NCI-H524 treated with DMSO at 0.1 percent for 48 hours (cell line): ENCODE measurements around the gene PPFIA2.

Source experiments
- DNase-seq: peaks from one replicate; lab custom pipeline; 2025; lab: John Stamatoyannopoulos, UW

Gene PPFIA2

DNA sequence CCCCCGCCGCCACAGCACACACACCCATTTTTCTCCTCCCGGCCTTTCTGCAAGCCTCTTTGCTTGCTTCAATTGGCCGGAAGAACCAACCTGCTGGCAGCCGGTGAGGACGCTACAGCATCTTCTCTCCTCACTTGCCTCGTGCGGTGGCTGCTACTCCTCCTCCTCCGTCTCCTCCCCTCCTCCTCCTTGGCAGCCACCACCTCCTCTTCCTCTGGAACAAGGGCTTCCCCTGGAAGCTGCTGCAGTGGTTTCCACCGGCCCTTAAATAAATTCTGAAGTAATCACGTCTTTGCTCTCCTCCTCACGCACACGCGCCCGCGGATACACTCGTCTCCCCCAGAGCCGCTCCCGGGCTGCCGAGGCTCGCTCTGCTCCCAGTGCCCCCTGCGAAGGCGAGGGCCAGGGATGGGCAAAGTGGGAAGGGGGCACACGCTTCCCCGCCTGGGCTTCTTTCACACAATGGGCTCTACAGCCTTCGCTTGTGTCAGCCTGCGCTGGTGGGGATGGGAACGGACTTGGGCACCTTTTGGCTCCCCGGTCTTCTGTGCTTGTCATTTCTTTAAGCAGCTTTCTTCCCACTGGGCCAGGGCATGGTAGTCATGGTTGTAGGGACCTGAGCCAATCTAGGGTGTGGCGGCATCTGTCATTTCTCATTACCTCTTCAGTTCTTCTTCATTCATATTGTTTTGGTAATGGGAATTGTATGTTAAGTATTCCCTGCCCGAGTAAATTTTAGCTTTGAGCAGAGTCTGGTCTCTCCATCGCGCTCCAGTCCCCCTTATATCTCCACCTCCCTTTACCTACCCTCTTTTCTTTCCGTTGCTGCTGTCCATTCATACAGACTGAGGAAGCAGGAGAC, at the start of gene PPFIA2:
Gene PPFIA2 (minus strand): TSS at position 161 of the 862 bp plus-strand sequence.
- DNase-seq, result peak; percentile 73

GRCh38 chr12:81800298-81801148, 41.4 kb upstream of the PPFIA2 start:
- DNase-seq, result no peak

DNA sequence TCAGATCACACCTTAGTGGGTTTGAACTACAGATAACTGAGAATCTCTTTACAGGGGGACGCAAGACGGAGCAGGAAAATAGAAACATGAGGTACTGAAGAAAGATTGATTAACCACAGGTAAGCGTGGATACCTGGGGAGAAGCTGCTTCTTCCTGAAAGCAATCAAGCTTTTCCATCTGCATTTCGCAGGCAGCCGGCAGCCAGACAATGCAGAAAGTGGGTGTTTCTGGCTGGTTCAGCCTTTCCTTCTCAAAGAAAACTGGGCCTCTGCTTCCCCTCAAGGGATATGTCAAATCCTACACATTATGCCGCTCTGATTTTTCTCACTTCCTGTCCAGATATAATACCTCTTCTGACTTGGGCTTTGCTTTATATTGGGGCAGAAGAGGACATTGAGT, 39.1 kb upstream of the PPFIA2 start:
- DNase-seq, result no peak

DNA sequence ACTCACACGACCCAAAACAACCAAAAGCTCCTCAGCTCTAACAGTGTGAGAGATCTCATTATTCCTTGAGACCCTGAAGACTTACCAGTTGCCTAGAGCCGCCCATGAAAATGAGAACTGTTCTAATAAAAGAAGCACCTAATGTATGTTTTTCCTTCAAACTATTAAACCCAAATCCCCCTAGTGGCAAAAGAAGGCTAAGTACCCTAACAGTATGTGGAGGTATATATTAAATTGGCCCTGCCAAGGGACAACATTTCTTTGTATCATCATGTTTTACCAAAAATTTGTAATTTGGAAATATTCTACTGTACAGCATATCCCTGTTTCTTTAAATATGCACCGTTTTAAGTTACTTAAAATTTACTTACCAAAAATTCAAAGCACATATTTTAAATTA, 38.0 kb upstream of the PPFIA2 start:
- DNase-seq, result no peak

- no peak for DNase-seq
Measured at GRCh38 chr12:81792666-81793065, 33.5 kb upstream of the PPFIA2 start.

GRCh38 chr12:81779216-81779615, 20.1 kb upstream of the PPFIA2 start:
- no peak for DNase-seq

DNA sequence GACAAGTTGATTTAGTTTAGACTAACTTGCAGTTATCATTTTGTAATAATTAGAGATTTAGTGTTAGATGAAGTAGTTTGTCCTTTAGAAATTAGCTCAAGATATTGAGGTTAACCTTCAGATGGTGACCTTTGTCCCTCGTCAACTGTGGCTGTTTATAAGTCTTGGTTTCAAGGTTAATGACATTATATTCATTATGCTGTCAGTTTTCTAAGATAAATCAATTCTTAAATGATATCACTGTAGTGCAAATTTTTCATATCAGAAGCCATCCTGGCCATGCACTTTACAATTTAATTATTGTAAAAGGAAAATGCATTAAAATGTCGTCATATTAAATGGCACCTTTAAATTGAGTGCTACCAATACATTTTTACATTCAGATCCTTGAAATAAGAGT, 19.6 kb upstream of the PPFIA2 start:
- DNase-seq, result no peak

GRCh38 chr12:81758421-81759189, 545 bp downstream of the PPFIA2 start:
- DNase-seq, result peak; percentile 73

DNA sequence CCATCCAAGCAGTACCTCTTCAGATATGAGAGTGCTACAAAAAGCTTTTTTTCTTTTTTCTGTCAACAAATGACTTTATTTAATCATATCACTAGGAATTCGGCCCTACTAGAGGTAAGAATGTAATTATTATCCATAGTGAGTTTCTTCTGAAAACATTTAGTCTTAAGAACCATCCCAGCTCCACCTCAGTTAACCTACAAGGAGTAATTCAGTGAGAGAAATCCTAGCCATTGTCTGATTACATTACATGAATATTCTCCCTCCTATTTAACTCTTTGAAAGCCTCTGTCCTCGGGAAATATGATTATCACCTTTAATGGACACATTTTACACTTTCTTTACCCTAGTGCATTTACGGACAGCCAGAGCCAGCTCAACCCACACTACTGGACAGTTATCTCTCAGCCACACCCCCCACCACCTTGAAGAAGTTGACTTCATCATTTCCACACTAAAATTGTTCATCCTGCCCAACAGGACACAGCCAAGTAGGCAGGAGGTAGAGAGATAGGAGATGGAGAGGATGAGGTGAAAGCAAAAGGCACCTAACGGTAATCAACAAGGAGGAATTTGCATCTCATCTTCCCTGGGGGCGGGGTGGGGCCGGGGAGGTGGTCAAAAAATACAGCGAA, 1.3 kb downstream of the PPFIA2 start:
- DNase-seq, result no peak

- DNase-seq, result no peak
Measured at GRCh38 chr12:81729781-81730180, 29.4 kb downstream of the PPFIA2 start.

DNA sequence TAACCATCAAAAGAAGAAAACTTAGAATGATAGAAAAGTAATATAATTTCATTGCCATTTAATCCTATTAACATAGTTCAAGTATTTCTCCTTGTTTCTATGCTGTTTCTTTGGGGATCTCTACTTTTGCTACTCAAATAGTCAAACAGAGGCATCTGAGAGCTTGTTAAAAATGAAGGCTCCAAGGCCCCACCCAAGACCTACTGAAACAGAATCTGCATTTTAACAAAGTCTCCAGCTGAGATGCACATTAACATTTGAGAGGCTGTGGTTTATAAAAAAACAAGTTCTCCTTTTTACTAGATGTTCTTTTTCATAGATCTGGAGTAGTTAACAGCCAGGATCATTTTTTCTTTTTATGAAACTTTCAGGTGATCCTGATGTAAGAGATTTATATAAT, 31.8 kb downstream of the PPFIA2 start:
- no peak for DNase-seq

DNA sequence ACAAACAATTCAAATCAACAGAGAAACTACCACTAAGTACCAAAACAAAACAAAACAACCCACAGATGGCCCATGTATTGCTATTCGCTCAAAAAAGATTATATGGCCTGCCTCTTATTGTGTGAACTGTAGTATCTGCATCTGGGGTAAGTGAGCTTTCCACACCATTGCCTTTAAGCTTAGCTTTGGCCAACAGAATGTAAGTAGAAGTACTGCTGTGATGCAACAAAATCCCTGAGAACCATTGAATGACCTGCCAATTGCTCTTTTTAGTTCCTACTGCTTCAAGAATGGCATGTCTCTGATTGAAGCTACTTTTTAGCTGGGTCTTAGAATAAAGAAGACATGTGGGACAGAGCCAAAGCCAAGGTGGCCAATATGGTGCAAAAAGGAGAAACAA, 32.5 kb downstream of the PPFIA2 start:
- DNase-seq, result no peak

DNA sequence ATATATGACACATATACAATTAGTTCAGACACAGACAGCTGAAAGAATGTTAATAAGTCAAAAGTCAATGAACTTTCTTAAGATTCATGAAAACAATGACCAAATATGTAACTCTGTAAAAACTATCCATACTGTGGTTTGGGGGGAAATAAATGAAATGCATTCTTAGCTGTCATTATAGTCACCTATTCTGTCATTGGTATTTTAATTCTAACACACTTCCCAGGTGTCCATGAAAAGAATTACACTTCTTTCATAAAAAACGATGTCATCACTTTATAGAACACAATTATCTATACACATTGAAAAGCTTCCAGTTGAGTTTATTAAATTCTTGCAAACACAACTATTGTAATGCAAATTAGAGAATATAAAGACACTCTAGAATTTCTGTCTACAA, 35.8 kb downstream of the PPFIA2 start:
- no peak for DNase-seq

DNA sequence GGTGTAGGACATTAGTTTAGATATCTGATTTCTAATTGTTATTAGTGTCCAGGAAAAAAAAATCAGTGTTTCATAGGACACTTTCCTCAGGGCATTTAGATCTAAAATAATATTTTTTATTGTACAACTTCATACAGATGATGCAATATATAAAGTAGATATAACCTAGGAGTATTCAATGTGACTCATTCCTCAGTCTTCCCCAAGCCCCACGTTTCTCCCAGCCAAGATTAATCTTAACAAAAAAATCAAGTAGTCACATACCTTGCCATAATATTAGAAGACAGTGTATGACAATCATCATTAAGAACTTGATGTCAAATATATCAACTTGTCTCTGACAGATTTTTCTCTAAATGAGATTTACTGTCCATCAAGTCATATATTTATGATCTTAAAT, 37.1 kb downstream of the PPFIA2 start:
- no peak for DNase-seq

- peak; percentile 38 for DNase-seq
Measured at GRCh38 chr12:81718616-81719015, 40.5 kb downstream of the PPFIA2 start.

- DNase-seq, result no peak
Measured at GRCh38 chr12:81712536-81712935, 46.6 kb downstream of the PPFIA2 start.

GRCh38 chr12:81705586-81705985, 53.6 kb downstream of the PPFIA2 start:
- no peak for DNase-seq

- no peak for DNase-seq
Measured at GRCh38 chr12:81699551-81699950, 59.6 kb downstream of the PPFIA2 start.

GRCh38 chr12:81692008-81692407, 67.1 kb downstream of the PPFIA2 start:
- no peak for DNase-seq

DNA sequence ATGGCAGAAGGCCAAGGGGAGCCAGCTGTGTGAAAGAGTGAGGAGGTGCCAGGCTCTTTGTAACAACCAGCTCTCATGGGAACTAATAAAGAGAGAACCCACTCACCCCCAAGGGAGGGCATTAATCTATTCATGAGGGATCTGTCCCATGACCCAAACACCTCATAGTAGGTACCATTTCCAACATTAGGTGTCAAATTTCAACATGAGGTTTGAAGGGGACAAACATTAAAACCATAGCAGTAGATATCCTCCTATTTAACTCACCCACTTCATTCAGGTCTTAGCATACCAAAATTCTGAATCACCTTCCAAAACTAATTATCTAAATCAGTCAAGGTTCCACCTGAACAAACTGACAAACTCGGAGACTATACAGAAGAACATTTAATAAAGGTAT, 75.3 kb downstream of the PPFIA2 start:
- no peak for DNase-seq

DNA sequence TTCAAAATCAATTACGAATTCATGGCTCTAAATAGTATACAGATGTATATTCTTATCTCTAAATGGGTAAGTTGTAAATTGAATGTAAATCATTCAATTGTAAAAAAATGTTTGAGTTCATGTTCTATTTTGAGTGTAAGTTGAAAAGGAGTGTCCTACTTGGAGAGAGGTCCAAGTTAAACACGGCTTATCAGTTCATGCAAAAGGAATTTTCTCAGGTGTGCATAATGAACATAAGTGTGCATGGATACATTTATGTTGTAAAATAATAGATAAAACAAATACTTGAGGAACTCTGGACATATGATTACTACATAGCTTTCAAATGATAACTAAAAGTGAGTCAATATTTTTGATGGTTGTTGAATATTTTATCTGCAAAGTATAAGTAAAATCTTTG, 79.5 kb downstream of the PPFIA2 start:
- DNase-seq, result no peak

GRCh38 chr12:81670759-81671158, 88.4 kb downstream of the PPFIA2 start:
- no peak for DNase-seq
